GM10266 (cell line): Measurements from ENCODE around the gene ING5.
A peak's percentile ranks its signal among the peaks of the same experiment; 100 is the strongest.

Source experiments
- DNase-seq: peaks from one replicate; pipeline ENCODE4 v3.0.0; 2012; ENCODE audit errors: extremely low spot score
- TF ChIP-seq, protein P1 (sequence below): IDR thresholded peaks from 2 replicates; pipeline ENCODE4 v1.5.1; 2012; ENCODE audit warnings: mild to moderate bottlenecking, low read depth; ENCODE audit not compliant: control insufficient read depth, insufficient read depth; ENCODE audit errors: missing control alignments

ING5 gene

DNA sequence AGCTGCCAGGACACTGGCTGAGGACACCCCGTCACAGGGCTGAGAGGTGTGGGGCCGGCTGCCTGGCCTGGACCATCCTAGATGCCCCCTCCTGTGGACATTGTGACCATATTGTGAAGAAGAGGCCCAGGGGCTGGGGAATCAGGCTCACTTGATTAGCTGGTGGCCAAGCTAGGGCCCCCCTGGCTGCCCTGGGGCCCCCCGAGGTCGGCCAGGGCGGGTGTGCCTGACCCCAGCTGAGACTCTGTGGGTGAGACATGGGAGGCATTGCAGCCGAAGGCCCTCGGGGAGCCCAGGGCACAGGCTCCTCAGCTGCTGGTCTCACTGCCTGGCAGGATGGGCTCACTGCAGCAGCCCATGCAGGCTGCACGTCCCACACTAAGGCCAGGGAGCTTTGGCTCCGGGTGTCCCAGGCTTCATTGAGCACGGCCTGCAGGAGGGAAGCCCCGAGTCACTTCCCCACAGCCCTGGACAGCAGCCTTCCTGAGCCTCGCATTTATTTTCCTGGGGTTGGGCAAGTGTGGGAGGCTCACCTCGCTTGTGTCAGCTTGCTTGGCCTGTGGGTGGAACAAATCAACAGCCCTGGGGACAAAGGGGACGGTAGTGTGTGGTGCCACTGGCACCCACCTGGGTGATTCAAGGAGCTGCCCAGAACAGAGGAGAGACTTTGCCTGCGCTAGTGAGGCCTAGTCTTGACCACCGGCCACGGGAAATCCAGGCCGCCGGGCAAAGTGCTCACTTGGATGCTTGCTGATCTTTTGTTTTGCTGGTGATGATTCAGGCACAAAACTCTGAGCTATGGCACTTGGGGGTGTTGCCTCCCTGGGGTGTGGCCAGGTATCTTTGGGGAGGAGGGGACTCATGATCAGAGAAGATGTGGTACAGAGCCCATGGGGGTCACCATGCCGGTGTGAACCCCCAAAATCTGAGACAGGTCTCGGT is 76.1 kb downstream of the ING5 start:
- TF ChIP-seq, protein P1, sequence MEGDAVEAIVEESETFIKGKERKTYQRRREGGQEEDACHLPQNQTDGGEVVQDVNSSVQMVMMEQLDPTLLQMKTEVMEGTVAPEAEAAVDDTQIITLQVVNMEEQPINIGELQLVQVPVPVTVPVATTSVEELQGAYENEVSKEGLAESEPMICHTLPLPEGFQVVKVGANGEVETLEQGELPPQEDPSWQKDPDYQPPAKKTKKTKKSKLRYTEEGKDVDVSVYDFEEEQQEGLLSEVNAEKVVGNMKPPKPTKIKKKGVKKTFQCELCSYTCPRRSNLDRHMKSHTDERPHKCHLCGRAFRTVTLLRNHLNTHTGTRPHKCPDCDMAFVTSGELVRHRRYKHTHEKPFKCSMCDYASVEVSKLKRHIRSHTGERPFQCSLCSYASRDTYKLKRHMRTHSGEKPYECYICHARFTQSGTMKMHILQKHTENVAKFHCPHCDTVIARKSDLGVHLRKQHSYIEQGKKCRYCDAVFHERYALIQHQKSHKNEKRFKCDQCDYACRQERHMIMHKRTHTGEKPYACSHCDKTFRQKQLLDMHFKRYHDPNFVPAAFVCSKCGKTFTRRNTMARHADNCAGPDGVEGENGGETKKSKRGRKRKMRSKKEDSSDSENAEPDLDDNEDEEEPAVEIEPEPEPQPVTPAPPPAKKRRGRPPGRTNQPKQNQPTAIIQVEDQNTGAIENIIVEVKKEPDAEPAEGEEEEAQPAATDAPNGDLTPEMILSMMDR, result no peak
- peak; percentile 10 for DNase-seq
